ENCODE measurements around the gene ABCA1. TPM values are rescaled to one million over a fixed set of nuclear protein-coding genes. Genes with fewer than 3 reads are reported as not detected.

The ABCA1 gene
- total RNA-seq, 1 donor: 73.1 TPM

GRCh38 chr9:104970271-104970987 lies 42.5 kb upstream of the ABCA1 start:
- H3K79me2 ChIP-seq (ENCODE audit: insufficient read depth, low read length): no peaks in the 10 kb centered on the region
- no peak overlapping the region for H2AFZ ChIP-seq (ENCODE audit: low read length)
- H3K4me1 ChIP-seq (ENCODE audit: insufficient read depth, low read length): peaks cover 20% of the 10 kb centered on the region
- H3K4me3 ChIP-seq (ENCODE audit: insufficient read depth, low read length): no peak overlapping the region
- TF ChIP-seq CTCF (IDR thresholded peaks at IDR 0.05; ENCODE audit: extremely low read depth, low read depth, low read length): no peak
- no peaks in the 10 kb centered on the region for H3K27me3 ChIP-seq (ENCODE audit: insufficient read depth, low read length)
- no peak for DNase-seq (ENCODE audit: insufficient read length, low spot score, missing footprints)
- no peaks in the 10 kb centered on the region for H3K9me3 ChIP-seq (ENCODE audit: low read depth, low read length)
- H3K4me2 ChIP-seq (ENCODE audit: insufficient read depth, low read length): no peak overlapping the region
- H3K27ac ChIP-seq (ENCODE audit: low read depth, low read length): no peak overlapping the region
- no peaks in the 10 kb centered on the region for H3K36me3 ChIP-seq (ENCODE audit: insufficient read depth, low read length)
- no peaks in the 10 kb centered on the region for H4K20me1 ChIP-seq (ENCODE audit: insufficient read depth, low read length)

- Histone ChIP-seq H2AFZ (ENCODE audit: low read length) (peak overlapping the region; percentile 99), H3K4me1 (ENCODE audit: insufficient read depth, low read length) (peaks cover 14% of the 10 kb centered on the region), H3K4me3 (ENCODE audit: insufficient read depth, low read length) (peak overlapping the region; percentile 99), H3K79me2 (ENCODE audit: insufficient read depth, low read length) (no peaks in the 10 kb centered on the region), H3K27ac (ENCODE audit: low read depth, low read length) (peak overlapping the region; percentile 97), H3K27me3 (ENCODE audit: insufficient read depth, low read length) (no peaks in the 10 kb centered on the region), H3K36me3 (ENCODE audit: insufficient read depth, low read length) (no peaks in the 10 kb centered on the region), H3K4me2 (ENCODE audit: insufficient read depth, low read length) (peak overlapping the region; percentile 98), H3K9me3 (ENCODE audit: low read depth, low read length) (no peaks in the 10 kb centered on the region), H4K20me1 (ENCODE audit: insufficient read depth, low read length) (no peaks in the 10 kb centered on the region)
- DNase-seq (ENCODE audit: insufficient read length, low spot score, missing footprints): no peak
- no peak for TF ChIP-seq CTCF (IDR thresholded peaks at IDR 0.05; ENCODE audit: extremely low read depth, low read depth, low read length)
These were observed 41.2 kb upstream of the ABCA1 start for GRCh38 chr9:104969116-104969515.

DNA sequence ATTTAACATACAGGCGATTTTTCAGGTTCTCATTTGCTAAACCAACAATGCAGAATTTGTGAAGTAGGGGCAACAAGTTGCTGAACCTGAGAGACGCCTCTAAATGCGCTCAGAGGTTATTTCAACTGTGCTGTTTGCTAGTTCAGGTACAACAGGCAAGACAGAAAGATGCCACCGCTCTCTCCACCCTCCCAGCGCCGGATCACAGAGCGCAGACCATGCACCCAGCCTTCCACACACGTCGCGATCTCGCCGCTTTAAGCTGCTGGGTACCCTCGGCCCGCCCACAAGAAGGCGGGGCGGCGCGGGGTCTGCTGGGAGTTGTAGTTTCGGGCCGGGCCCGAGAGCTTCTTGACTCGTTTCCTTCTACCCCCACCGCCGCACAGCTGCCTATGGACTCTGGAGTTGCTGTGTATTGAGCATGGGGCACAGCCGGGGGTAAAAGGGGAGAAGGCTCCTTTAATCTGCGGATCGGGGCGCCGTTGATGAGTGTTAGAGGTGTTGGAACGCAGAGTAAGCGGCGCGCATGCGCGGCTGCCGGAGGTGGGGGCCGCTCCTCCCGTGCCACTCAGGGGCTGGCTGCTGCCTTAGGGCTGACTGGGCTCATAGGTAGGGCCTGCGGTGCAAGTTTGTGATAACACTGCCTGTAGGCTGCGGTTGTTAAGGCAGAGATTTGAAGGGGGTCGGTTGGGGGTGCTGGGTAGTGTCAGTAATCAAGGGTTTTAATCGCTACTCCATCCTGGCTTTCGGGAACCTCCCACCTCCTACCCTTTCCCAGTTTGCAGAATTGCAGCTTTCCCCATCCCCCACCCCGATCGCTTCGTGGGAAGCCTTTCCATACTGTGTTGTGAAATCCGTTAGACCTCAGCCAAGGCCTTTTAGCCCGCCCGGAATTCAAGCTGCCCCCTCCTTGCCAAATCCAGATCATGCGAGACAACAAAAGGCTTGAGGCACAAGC lies 40.3 kb upstream of the ABCA1 start:
- no peaks in the 10 kb centered on the region for H3K9me3 ChIP-seq (ENCODE audit: low read depth, low read length)
- peak overlapping the region; percentile 98 for H3K4me2 ChIP-seq (ENCODE audit: insufficient read depth, low read length)
- no peak for TF ChIP-seq CTCF (IDR thresholded peaks at IDR 0.05; ENCODE audit: extremely low read depth, low read depth, low read length)
- peak overlapping the region; percentile 99 for H2AFZ ChIP-seq (ENCODE audit: low read length)
- peak overlapping the region; percentile 99 for H3K4me3 ChIP-seq (ENCODE audit: insufficient read depth, low read length)
- H3K4me1 ChIP-seq (ENCODE audit: insufficient read depth, low read length): peaks cover 14% of the 10 kb centered on the region
- H4K20me1 ChIP-seq (ENCODE audit: insufficient read depth, low read length): no peaks in the 10 kb centered on the region
- peak; percentile 93 for DNase-seq (ENCODE audit: insufficient read length, low spot score, missing footprints)
- peak overlapping the region; percentile 97 for H3K27ac ChIP-seq (ENCODE audit: low read depth, low read length)
- no peaks in the 10 kb centered on the region for H3K79me2 ChIP-seq (ENCODE audit: insufficient read depth, low read length)
- H3K36me3 ChIP-seq (ENCODE audit: insufficient read depth, low read length): no peaks in the 10 kb centered on the region
- H3K27me3 ChIP-seq (ENCODE audit: insufficient read depth, low read length): no peaks in the 10 kb centered on the region

DNA sequence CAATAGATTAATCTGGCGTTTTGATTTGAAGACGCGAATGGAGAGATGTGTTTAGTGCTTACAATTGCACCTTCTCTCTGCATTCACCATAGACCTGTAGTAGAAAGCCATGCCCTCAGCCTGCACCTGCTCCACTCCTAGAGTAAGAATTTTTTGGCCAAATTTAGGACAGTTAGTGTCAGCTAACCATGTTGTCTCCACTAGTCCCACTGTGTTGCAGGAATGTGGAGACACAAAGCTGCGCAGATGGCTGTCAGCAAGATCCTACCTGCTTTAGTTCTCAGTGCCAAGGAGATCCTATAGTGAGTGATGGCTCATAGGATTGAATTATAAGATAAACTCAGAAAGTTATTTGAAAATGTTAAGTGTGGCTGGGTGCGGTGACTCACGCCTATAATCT lies 35.1 kb upstream of the ABCA1 start:
- Histone ChIP-seq H3K4me2 (ENCODE audit: insufficient read depth, low read length) (no peak overlapping the region), H3K27me3 (ENCODE audit: insufficient read depth, low read length) (no peaks in the 10 kb centered on the region), H3K4me3 (ENCODE audit: insufficient read depth, low read length) (no peak overlapping the region), H3K79me2 (ENCODE audit: insufficient read depth, low read length) (no peaks in the 10 kb centered on the region), H3K36me3 (ENCODE audit: insufficient read depth, low read length) (no peaks in the 10 kb centered on the region), H4K20me1 (ENCODE audit: insufficient read depth, low read length) (no peaks in the 10 kb centered on the region), H3K4me1 (ENCODE audit: insufficient read depth, low read length) (peaks cover 8% of the 10 kb centered on the region), H3K27ac (ENCODE audit: low read depth, low read length) (no peak overlapping the region), H3K9me3 (ENCODE audit: low read depth, low read length) (no peaks in the 10 kb centered on the region), H2AFZ (ENCODE audit: low read length) (no peak overlapping the region)
- peak; percentile 37 for DNase-seq (ENCODE audit: insufficient read length, low spot score, missing footprints)
- no peak for TF ChIP-seq CTCF (IDR thresholded peaks at IDR 0.05; ENCODE audit: extremely low read depth, low read depth, low read length)

Data from osteoblast (primary cell).